22Rv1 (cell line): ENCODE data around the gene ARSG.
"Not testable (repeated sequence)": the region's sequence is repeated elsewhere in the genome, so short reads cannot be mapped to it uniquely, and the experiment has no call there.

Source experiments
- H3K27ac ChIP-seq: fragments of 450-650 bp; 2 replicates; pipeline ENCODE4 v1.5.1; 2017
- ZFX ChIP-seq: fragments of 450-650 bp; IDR thresholded peaks from 2 replicates; pipeline ENCODE4 v1.6.1; 2017; ENCODE audit warnings: antibody characterized with exemption, borderline replicate concordance
- TF ChIP-seq, protein P1 (sequence below): fragments of 450-650 bp; IDR thresholded peaks from 2 replicates; pipeline ENCODE4 v1.5.1; 2017; ENCODE audit warnings: mild to moderate bottlenecking

The ARSG gene

DNA sequence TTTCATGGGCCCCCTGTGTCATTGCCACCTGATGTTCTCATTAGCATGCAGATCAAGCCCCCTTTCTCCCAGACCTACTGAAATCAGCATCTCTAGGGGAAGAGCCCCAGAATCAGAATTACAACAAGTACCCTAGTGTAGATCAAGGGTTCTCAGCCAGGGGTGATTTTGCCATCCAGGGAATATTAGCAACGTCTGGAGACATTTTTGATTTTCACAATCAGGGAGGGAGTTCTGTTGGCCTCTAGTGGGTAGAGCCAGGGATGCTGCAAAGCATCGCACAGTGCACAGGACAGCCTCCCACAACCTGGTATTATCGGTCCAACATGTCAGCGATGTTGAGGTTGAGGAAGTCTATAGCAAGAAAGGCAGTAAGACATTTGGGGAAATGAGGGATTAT, 36.1 kb upstream of the ARSG start:
- no peak overlapping the region for H3K27ac ChIP-seq
- TF ChIP-seq, protein P1, sequence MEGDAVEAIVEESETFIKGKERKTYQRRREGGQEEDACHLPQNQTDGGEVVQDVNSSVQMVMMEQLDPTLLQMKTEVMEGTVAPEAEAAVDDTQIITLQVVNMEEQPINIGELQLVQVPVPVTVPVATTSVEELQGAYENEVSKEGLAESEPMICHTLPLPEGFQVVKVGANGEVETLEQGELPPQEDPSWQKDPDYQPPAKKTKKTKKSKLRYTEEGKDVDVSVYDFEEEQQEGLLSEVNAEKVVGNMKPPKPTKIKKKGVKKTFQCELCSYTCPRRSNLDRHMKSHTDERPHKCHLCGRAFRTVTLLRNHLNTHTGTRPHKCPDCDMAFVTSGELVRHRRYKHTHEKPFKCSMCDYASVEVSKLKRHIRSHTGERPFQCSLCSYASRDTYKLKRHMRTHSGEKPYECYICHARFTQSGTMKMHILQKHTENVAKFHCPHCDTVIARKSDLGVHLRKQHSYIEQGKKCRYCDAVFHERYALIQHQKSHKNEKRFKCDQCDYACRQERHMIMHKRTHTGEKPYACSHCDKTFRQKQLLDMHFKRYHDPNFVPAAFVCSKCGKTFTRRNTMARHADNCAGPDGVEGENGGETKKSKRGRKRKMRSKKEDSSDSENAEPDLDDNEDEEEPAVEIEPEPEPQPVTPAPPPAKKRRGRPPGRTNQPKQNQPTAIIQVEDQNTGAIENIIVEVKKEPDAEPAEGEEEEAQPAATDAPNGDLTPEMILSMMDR: no peak
- no peak for TF ChIP-seq ZFX

DNA sequence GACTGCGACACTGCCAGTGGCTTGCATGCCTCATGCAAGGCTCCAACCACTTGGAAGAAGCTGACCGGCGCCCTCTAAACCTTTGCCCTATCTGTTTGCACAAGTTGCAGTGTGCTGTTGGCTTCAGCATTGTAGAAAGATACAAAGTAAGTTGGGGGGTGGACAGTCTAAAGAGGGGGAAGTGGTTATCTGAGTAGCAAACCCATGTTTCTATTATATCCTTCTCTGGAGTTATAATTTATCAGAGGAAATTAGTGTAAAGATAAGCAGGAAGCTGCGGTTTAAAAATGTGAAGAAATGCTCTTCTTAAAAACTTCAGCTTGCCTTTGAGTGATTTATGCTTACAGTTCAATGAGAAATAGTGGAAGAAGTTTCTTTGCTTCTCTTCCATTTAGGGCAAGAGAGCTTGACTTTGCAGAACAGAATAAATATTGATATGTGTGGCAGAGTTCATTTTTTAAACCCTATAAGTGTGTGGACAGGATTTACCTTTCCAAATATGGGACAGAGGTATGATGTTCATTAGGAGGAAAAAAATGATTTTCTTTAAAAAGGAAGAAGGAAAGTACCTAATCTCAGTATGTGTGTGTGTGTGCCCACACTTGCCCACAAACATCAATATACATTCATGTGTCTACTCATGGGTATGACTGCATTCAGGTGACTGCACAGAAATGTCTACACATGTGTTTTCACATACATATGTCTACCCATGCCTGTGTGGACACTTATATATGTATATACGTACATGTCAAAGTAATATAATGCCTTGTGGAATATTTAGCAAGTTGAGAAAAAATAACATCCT, 35.4 kb upstream of the ARSG start:
- TF ChIP-seq, protein P1: no peak
- no peak for TF ChIP-seq ZFX
- no peak overlapping the region for H3K27ac ChIP-seq

DNA sequence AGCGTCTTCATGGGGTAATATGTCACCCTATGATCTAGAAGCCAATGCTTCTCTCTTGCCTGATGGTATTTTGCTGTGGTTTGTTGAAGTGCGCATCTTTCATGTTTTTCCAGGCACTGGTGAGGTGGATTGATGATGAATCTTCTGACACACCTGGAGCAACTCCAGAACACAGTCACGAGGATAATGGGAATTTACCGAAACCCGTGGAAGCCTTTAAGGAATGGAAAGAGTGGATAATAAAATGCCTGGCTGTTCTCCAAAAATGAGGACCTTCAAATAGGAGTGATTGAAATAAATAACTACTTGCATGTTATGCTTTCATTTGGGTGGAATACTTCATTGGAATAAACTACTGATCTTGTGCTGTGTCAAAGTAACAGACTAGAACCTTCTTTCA, 34.6 kb upstream of the ARSG start:
- H3K27ac ChIP-seq: not testable (repeated sequence)

DNA sequence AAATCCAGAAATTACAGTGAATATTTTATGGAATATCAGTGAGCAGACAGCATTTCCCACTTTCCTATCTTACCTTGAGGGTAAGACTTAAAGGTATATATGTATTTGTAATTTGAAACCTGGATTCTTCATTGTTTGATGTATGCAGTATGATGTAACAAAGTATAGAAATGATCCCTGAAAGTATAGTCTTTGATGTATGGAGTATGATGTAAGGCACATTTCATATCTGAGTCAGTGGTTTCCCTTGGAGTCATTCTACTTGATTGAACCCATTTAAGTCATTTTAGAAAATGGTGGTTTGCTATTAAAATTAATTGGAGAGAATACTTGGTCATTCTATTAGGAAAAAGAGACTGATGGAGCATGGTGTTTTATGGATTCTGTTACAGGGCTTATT, 33.4 kb upstream of the ARSG start:
- H3K27ac ChIP-seq: no peak overlapping the region

DNA sequence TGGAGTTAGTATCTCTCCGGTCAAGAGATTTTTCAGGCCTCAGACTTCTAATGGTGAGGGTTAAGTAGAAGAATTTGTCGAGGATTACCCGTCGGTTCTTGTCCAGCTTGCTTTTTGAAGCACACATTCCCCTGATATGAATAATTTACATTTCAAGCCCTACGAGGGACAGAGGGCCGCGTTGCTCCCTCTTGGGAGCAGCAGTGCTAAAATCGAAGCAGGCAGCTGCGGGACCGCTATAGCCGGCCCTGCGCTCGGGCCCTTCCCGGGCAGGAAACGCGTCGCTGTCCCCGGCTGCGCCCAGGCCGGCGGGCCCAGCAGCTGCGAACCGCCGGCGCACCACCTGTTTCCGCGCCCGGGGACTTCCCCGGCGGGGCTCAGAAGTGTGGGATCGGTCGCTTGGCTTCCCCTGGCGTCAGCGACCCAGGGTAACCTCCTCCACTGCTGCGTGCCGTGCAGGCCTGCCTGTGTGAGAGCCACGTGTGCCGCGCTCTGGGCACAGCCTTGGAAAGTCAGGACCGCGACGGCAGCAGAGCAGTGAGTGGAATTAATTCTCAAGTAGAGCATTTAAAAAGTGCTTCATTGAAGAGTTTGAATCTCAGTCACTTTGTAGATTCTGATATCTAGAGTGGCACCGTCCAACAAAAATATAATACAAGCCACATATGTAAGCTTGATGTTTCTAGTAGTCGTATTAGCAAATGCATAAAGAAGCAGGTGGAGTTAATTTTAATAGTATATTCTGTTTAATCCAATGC, 32.2 kb upstream of the ARSG start:
- H3K27ac ChIP-seq: not testable (repeated sequence)

More for the DNA sequence above, 33.4 kb upstream of the ARSG start:
- TF ChIP-seq, protein P1: no peak
- TF ChIP-seq ZFX: no peak

DNA sequence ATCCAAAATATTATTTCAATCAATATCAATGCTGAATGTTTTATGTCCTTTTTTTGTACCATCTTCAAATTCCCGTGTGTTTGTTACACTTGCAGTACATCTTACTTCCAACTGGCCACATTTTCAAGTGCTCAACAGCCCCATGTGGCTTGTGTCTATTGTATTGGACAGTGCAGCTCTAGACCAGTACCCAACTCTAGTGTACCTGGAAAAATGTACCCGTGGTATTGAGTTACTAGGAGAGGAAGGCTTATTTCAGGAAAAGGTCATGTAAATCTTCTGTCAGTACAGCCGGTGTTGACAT, 31.7 kb upstream of the ARSG start:
- not testable (repeated sequence) for H3K27ac ChIP-seq

DNA sequence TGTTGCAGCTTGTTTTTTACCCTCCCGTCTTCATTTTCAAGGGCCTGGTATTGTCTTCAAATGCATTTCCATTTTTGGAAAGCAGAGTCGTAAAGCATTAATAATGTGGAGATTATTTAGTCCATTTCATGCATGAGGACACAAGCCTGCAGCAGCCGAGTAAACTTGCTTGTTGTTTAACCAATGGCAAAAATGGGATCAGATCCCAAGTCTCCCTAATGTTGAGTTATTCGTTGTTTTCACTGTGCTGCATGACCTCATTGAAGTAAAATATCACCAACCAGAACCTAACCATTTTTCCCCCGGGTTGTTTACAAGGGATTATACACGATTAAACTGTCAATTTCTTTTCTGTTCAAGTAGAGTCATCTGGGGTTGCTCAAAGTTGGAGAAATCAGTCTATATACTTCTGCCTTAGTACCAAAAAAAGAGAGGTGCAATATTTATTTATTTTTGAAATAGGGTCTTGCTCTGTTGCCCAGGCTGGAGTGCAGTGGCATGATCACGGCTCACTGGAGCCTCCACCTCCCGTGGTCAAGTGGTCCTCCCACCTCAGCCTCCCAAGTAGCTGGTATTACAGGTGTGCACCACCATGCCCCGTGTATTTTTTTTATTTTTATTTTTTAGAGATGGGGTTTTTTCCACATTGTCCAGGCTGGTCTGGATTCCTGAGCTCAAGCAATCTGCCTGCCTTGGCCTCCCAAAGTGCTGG, 31.1 kb upstream of the ARSG start:
- H3K27ac ChIP-seq: no peak overlapping the region
- TF ChIP-seq ZFX: no peak
- TF ChIP-seq, protein P1: no peak

DNA sequence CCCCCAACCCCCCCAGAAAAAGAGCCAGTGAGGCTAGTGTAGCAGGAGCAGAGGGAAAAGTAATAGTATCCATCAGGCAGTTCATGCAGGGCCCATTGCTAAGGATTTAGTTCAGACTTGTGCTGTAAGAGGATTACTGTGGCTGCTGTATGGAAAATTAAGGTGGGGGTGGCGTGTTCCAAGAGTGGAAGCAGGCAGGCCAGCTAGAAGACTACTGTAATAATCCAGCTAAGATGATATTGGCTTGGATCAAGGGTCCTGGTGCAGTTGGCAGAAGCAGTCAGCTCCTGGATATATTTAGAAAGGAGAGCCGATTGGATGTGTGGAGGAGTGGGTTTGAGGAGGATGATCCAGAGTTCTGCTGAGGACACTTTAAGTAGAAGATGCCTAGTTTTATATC, 28.8 kb upstream of the ARSG start:
- H3K27ac ChIP-seq: not testable (repeated sequence)

DNA sequence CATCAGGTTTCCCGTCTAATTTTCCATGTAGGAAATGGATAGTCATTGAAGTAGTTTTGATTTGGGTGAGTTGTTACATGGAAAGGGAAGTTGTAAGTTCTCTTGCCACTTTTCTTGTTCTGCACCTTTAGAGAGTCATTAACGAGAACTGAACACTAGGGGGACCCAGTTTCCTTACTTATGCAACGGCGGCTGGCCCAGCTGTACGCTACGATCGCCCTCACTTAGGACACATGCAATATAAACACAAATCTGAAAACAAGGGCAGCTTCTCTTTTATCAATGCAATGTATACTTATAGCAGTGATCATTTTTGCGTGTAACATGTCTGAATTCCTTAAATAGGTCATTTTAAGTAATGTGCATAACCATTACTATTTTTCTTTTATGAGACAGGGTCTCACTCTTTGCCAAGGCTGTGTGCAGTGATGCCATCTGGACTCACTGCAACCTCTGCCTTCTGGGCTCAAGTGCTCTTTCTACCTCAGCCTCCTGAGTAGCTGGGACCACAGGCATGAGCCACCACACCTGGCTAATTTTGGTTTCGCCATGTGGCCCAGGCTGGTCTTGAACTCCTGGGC, 28.1 kb upstream of the ARSG start:
- TF ChIP-seq, protein P1: peak; percentile 55
- H3K27ac ChIP-seq: not testable (repeated sequence)

DNA sequence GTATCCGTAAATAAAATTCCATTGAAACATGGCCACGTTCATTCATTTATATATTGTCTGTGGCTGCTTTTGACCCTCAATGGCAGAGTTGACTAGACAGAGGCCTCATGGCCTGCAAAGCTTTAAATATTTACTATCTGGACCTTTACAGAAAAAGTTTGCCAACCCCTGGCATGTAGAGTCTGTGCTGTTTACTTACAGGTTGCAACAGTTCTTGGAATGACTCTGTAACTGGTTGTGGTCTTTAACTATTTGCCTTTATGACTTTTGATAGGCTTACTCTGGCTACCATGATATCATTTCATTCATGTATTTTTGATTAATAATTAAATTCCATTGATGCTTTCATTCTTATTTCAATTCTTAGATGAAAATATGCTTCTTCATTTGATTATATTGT, 25.5 kb upstream of the ARSG start:
- not testable (repeated sequence) for H3K27ac ChIP-seq
